ENCODE data around the gene ETFDH.

- TF ChIP-seq EZH2 (IDR thresholded peaks at IDR 0.05; ENCODE audit: low read length) (no peak), CTCF (optimal IDR thresholded peaks at IDR 0.05 in 1 of 3, IDR thresholded peaks at IDR 0.05 in 1 of 3, conservative IDR thresholded peaks at IDR 0.05 in 1 of 3; ENCODE audit: extremely low read depth in 1 of 3, insufficient read depth in 2 of 3, low read length in 3 of 3) (no peak)
These were observed 2.8 kb upstream of the ETFDH start for GRCh38 chr4:158669310-158669709.

Data from keratinocyte (primary cell).